Thyroid gland (tissue), 4 donors: ENCODE measurements around the gene HTT-AS.

Source experiments
- CTCF ChIP-seq, 6 experiments: fragments of 200-600 bp in 3 of 6; fragments of 450-650 bp in 3 of 6; sonication (generic) in 3 of 6; IDR thresholded peaks; one replicate each; pipeline ENCODE4 v1.5.1; 2016 to 2019; ENCODE audit warnings: antibody characterized with exemption in 6 of 6, mild to moderate bottlenecking in 2 of 6, inconsistent platforms in 1 of 6, moderate library complexity in 1 of 6
- POLR2A ChIP-seq, 2 donors: fragments of 450-650 bp; IDR thresholded peaks; one replicate each; pipeline ENCODE4 v1.6.1; 2017; ENCODE audit warnings: antibody characterized with exemption in 2 of 2, mild to moderate bottlenecking in 2 of 2, moderate library complexity in 1 of 2

GRCh38 chr4:3111461-3111860 is 37.1 kb upstream of the HTT-AS start:
- no peak for TF ChIP-seq CTCF (IDR thresholded peaks at IDR 0.05)
- no peak for TF ChIP-seq POLR2A (IDR thresholded peaks at IDR 0.05)
